ENCODE measurements around the gene CCDC70.
"Not testable (repeated sequence)": the region's sequence is repeated elsewhere in the genome, so short reads cannot be mapped to it uniquely, and the experiment has no call there.

The CCDC70 gene

DNA sequence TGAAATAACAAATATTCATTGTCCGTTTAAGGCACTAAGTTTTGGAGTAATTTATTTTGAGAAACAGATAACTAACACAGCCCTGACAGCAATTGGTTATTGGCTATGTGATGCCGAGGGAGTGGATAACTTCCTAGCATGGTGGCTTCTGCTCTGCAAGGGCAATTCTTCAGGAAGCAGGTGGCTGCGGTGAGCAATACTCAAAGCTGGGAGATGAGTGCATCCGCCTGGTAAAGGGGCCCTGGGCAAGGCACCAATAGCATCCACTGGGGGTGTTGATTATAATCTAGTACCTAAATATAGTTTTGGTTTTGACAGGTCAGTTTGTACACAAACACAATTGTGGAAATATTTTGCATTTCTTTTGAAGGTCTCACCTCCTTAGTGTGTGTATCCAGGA is 41.0 kb downstream of the CCDC70 start:
- in situ Hi-C loops (cut with HindIII; ENCODE audit: low sequenced_read_pairs), result no loop called here

DNA sequence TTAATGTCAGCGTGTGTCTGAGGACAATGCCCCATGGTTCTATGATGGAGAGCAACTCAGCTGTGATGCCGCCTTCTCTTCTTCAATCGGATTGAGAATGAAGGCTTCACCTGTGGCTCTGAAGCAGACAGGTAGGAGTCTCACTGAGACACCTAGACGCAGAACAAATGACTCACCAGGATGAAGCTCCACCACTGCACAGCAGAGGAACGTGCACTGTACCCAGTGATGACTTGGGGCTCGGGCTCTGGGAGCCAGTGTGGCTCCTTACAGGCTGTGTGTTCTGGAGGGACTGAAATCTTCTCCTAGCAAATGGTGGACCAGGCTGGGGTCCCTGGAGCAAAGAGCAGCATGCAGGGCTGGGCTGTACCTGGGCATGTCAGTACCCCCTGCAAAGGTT is 44.0 kb downstream of the CCDC70 start:
- in situ Hi-C loops (cut with HindIII; ENCODE audit: low sequenced_read_pairs), result no loop called here

DNA sequence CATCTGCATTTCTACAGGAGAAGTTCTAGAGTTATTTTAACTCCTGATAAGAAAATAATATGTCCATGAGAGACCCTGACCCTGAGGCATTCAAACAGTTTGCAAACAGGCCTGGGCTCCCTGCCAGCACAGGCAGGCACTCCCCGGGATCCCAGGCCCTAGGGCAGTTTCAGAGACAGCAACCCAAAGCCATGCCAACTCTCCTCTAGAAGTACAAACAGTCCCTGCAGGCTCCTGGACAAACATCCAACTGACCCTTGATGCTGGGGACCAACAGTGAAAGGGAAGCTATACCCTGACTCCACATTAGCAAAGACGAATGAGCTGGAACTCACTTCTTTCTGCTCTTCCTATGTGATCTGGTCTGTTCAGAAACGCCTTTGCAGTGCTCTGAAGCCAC is 44.8 kb downstream of the CCDC70 start:
- in situ Hi-C loops (cut with HindIII; ENCODE audit: low sequenced_read_pairs), result no loop called here

DNA sequence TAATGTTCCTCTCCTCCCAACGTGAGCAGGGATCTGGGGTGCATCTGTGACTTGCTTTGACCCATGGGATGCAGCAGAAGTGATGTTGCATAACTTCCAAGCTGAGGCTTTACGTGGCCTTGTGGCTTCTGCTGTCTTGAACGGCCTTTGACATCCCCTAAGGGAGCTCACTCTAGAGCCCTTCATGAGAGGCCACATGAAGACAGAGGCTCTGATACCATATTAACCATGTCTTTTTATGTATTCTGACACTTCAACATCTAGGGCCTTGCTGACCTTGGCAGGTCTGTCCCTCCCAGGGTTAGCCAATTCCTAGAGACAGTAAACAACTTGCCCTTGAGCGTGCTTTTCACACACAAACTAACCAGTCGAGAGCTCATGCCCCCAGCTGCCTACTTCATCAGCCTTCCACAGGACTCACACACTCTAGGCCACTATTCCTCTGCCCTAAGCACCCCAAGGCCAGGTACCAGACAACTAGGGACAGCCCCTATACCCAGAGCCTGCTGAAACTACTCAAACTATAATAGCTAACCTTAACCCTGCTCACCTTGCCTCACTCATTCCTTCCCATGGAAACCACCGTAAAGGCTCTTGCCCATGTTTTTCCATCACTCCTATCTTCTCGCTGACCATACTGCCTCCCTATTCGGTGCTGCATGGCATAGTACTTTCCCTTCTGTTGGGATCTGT is 45.4 kb downstream of the CCDC70 start:
- in situ Hi-C loops (cut with HindIII; ENCODE audit: low sequenced_read_pairs), result no loop called here

DNA sequence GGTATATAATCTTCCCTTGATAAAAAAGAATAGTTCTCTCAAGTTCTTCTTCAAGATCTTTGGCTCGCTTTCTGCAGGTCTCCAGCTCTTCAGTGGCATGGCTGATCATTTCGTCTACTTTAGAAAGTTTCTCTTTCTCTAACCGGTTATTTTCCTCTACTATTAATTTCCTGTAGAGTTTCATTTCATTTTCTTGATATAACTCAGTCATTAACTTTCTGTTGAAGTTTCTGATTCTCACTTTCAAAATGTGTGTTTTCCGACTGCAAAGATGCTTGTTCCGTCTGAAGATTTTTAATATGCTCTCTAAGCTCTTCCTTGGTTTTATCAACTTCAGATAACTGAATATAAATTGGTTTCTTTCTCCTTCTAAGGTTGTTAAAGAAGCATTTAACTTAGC is 47.5 kb downstream of the CCDC70 start:
- in situ Hi-C loops (cut with HindIII; ENCODE audit: low sequenced_read_pairs), result not testable (repeated sequence)

DNA sequence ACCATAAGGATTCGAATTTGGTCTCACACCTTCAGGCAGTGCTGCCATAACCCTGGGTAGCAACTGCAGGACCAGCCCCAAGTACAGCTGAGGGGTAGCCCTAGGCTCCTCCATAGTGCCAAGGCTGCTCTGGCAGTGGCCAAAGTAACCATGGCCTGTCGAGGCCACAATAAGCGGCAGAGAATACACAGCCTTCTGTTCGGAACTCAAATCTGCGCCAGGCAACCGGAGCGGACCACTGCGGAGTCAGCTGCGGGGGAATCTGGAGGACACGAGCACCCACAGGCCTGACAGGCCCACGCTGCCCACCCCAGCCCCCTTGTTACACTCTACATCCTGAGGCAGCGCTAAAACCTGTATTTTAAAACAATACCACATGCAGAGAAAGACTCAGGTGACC is 48.7 kb downstream of the CCDC70 start:
- in situ Hi-C loops (cut with HindIII; ENCODE audit: low sequenced_read_pairs), result no loop called here

DNA sequence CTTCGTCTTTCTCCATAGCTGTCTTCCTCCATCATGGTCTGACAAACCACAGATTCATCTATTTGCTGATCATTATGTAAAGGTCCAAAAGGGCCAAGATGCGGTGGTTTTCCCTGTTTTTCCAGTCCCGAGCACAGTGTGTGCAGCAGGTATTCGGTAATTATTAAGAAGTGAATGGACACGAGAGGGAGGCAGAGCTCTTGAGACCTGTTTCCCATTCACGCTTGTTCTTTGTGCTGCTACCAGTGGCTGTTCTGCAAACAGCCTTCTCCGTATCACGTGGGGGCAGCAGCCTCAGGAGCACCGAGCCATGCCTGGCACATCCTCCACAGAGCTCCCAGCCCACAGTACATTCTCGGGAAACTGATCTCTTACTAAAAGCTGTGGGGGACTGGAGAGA is 50.3 kb downstream of the CCDC70 start:
- in situ Hi-C loops (cut with HindIII; ENCODE audit: low sequenced_read_pairs), result no loop called here

DNA sequence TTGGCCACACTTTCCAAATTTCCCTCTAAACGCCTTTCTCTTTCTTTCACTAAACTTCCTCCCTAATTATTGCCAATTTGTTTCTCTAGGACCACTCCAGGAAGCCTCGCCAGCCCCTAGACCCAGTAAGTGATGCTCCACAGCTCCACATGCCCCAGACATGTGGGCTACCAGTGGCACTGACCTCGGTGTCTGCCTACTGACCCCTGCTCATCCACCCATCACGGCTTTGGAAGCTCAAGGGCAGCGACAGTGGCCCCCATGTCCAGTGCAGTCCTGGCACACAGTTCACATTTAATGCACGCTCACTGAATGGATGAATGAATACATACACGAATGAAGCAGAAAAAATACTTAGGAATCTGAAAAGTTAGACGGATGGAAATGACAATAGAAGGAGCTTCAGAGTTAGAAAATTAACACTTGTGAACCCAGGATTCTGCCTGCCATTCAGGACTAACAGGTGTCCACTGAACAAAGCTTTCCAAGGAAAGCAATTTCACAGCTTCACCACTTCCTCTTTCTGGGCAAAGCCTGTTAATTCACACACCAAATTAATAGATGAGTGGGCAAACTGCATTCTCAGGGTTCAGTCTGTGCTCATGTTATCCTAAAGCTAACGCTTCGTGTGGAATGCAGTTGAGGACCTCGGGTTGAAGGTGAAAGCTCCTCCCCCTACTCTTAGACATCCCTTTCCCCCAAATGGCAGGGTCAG is 50.9 kb downstream of the CCDC70 start:
- in situ Hi-C loops (cut with HindIII; ENCODE audit: low sequenced_read_pairs), result no loop called here

DNA sequence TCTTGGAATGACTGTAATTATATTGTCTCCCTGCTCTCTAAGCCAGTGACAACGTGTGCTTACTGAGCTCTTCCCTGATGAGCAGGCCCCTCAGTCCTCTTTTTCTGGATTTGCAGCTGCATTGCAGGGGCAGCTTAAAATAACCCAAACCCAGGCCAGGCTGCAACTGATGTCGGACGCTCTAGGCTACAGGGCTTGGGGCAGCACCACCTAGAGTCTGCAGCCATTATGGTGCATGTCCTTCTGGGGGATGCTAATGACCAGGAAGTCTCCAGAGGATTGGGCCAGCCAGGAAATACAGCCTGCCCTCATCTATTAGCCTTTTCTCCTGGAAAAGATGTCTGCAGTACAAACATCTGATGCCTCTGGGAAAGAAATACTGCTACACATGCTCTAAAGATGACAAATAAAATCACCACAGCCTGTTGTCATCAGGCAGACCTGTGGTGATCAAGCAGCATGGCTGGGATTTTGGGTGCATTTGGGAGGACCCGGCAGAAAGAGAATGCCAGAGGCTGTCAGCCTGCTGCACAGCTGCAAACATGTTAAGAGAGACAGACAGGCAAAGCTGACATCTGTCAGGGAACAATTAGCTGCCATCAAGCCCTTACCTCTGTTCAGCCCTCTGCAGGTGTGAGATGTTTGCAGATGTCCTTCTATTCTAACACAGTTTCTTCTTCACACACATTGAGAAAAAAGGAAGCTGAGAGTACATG is 51.8 kb downstream of the CCDC70 start:
- in situ Hi-C loops (cut with HindIII; ENCODE audit: low sequenced_read_pairs), result no loop called here

DNA sequence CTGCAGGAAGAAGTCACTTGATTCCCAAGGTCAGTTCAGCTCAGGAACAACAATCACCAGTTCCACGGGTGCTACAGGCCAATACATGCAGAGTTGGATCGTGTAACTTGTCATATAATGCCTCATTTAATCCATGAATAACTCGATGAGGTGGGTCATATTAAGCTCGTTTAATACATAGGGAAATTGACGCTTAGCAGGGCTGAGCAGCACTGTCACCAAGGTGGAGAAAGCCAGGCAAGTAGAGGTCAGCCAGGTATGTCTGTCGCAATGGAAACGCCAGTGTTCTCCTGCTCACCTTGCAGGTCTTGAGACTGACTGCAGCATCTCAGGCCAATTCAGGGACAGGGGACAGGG is 52.3 kb downstream of the CCDC70 start:
- in situ Hi-C loops (cut with HindIII; ENCODE audit: low sequenced_read_pairs), result no loop called here

All from DLD1 (cell line).